GM18505 (cell line): Measurements from ENCODE around the gene FZD7.

ENCODE experiments used
- ATAC-seq: cut with Tn5 transposase; IDR thresholded peaks from one replicate; pipeline ENCODE4 v1.9.1; 2021; ENCODE audit not compliant: unreplicated experiment
- POLR2A ChIP-seq: IDR thresholded peaks from 4 replicates; pipeline ENCODE4 v1.6.1; 2011; ENCODE audit warnings: borderline replicate concordance; ENCODE audit not compliant: insufficient read depth, insufficient read length; ENCODE audit errors: extremely low read depth

Gene FZD7

GRCh38 chr2:202037086-202037485, 3.4 kb downstream of the FZD7 start:
- no peak for TF ChIP-seq POLR2A

DNA sequence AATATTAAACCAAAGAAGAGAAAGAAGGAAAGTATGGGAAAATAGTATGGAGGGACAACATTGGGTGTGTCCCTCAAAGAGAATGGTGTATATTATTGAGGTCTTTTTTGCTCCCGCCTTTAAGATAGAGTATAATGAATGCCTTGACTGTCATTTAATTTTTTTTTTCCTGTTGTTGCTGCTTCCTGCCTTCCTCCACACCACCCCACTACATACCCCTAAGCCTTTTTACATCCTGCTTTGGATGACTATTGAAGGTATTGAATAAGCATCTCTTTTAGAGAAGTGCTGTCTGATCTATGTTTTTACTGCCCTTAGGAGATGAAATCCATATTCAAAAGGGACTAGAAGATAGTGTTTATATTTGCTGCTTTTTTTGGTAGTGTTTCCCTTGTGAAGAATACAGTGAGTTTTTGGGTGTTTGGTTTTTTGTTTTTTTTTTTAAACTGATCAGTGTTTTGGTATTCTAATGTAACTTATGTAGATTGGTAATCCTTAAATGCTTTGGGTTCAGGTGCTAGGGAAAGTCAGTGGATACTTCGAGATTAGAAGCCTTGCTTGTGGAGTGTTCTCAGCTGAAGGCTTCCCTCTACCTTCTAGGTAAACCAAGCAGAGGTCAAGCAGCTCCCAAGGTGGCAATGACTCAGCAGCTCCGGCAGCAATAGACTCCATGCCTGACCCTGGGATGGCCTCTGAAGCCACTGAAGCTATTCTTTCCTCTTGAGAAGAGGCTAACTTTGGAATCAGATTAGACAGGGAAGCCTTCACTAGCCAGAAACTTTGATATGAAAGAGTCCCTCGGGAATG, 5.0 kb downstream of the FZD7 start:
- no peak for ATAC-seq

More at GRCh38 chr2:202037086-202037485, 3.4 kb downstream of the FZD7 start:
- ATAC-seq: no peak

DNA sequence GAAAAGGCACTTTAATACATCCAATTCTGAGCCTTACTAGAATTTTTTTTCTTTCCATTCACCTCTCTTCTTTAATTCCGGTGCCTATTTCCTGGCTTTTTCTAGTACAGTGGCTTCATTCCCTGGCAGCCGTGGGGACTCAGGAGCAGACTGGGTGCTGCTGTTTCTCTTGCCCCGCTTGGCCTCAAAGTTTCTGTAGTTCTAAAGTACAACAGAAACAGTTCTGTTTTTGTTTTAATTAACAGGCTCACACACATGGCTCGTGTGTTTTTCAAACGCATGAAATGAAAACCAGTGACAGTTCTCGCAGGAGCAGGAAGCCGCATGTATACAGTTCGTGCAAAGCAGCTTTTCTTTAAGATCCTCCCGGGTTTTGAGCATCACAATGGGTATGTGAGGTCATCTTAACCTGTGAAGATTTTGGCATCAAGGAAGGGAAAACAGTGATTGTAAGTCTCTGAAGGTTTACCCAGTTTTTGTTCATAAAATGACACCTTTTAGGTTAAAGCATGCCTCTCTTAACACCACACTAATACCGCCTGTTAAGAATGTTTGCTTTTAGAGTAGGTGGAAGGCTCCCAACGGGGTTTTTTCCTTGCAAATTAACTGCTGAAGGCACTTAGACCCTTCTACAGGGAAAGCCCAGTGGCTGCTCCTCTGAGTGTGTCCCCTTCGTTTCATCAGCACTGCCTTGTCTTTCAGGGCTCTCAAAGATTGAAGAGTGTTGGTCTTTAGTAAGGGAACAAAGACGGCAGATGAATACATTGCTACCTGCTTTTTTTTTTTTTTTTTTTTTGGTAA, 5.8 kb downstream of the FZD7 start:
- no peak for TF ChIP-seq POLR2A
- ATAC-seq: no peak

More for the DNA sequence above, 5.0 kb downstream of the FZD7 start:
- TF ChIP-seq POLR2A: no peak

DNA sequence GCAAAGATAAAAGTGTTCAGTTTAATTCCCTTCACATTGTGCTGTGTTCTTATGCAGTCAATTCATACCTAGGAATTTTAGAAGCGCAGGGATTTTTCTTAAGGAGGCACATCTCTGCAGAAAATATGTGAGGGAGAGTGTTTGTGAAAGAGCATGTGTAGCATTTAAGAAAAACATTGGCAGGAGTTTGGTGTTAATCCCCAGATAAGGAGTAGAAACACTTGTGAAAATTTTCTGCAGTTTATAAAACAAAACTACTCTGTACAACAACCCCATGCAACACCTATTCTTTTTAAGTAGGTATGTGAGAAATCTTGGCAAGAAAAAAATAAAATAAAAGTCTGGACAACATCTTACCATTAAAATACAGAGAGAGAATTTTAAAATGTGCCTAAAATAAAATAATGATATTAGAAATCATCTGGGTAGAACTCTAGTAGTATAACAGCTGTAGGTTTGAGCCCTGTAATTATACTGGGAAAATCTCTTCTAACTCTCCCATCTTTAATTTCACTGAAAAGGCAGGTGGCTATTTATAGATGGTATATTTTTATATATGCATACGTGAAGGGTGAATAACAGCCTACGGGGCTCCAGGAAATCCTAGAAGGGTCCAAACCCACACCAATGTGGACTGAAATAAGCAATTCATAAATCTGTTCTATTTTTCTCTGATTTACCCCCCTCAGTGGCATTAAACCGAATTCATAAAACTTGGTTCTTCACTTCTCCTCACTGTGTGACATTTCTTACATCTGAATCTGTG, 6.6 kb downstream of the FZD7 start:
- no peak for ATAC-seq
- no peak for TF ChIP-seq POLR2A

DNA sequence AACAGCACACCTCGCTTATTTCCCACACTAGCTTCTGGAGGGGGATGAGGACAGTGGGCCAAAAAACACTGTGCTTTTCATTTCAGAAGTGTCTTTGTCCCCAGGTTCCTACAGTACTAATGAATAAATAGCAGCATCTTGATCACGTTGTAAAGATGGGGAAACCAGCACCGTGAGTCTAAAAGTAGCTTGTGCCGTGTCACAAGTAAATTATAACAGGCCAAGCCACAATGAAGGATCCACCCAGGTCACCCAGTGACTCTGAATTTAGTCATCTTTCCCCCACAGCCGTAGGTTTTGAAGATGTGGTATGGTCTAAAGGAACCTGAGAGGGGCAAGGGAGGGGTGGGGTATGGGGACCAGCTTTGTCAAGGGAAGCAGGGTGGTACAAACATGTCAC, 8.8 kb downstream of the FZD7 start:
- ATAC-seq: no peak
- no peak for TF ChIP-seq POLR2A

DNA sequence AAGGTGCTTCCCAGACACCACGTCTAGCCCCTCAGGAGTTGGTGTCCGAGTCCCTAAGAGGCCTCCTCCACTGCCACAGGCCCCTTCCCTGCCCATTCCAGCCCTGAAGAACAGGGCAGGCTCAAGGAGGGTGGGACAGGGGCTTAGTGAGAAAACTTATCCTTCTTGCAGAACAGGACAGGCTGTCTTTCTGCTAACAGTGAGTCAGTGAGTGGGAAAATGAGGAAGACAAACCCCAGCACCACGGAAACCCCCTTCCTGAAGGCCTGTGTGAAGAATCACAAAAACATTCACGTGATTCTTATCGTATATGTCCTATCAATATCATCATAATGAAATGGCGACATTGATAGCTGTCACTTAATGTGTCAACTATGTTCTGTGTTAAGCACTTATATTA, 9.8 kb downstream of the FZD7 start:
- no peak for ATAC-seq
- TF ChIP-seq POLR2A: no peak

DNA sequence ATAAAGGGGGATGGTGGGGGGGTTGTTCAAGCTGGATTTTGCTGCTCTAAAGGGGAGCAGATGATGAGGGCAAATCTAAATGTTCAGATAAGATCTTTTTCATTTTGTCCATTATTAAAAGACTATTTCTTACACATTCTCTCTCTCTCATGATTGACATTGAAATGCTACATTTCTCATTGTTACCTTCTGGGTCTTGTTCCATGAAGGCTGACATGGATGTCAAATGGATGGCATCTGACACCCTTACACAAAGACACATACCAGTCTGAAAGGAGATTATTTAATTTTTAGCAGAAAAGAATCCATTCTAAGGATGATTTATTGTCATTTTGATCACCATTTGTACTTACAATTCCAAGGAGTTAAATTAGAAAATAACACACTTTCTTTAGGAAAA, 11.1 kb downstream of the FZD7 start:
- no peak for ATAC-seq
- no peak for TF ChIP-seq POLR2A

DNA sequence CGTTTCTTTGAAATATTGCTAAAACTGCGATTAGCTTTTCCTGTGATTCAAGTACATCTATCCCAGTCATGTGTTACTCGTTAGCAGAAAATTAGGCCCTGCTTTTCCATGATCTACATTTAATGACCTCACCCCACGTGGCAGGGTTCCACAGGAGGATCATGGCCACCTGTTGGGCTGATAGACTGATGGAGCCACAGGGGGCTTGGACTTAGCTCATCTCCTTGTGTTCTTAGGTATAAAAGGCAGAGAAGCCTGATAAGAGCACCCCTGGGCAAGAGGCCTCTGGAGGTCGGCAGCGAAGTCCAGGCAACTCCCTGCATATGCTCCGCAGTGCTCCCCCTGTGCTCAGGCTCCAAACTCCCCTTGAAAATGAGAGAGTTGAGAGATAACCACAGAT, 12.9 kb downstream of the FZD7 start:
- TF ChIP-seq POLR2A: no peak
- ATAC-seq: no peak

DNA sequence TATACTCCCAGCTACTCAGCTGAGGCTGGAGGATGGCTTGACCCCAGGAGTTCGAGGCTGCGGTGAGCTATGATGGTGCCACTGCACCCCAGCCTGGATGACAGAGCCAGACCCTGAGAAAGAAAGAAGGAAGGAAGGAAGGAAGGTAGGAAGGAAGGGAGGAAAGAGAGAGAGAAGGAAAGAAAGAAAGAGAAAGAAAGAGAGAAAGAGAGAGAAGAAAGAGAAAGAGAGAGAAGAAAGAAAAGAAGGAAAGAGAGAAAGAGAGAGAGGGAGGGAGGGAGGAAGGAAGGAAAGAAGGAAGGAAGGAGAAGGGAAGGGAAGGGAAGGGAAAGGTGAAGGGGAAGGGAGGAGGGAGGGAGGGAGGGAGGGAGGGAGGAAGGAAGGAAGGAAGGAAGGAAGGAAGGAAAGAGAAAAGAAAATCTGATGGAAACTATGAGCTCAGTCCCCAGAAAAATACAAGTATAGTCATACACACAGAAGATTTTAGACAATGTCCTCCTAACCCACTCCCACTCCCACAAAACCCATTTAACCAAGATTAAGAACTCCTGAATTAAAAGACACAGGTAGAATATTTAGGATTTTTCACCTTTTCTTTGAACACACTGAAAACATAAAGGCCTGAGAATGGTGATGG, 15.6 kb downstream of the FZD7 start:
- no peak for ATAC-seq
- no peak for TF ChIP-seq POLR2A

DNA sequence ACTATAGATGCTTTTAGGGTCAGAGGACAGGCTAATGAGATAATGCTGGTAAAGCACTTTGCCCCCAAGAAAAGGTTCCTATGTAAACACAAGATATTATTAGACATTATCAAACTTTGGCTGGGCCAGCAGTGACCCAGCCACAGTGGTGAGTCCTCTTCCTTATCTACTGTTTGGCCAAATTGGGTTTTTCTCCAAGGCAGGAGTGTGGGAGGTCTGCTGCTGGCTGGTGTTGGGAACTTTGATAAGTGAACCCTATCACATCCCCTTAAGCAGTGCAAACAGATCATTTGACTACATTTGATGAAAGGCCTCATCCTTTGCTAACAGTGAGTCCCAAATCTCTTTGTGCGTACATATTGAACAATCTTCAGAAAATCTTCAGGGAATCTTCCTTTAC, 16.2 kb downstream of the FZD7 start:
- no peak for TF ChIP-seq POLR2A
- ATAC-seq: no peak

DNA sequence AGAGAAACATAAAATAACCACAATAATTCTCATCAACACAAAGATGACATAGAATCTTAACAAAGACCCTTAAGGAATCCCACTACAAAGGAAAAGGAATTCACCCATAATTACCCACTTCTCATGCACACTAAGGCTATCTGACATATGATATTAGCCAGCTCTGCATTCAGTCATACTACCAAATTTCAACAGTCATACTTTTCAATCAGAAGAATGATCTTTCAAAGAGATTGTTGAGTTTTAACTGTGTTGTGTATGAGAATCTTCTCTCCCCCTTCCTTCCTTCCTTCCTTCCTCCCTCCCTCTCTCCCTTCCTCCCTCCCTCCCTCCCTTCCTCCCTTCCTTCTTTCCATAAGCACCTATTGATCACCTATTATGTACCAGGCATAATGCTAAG, 17.0 kb downstream of the FZD7 start:
- no peak for ATAC-seq
- no peak for TF ChIP-seq POLR2A

- ATAC-seq: no peak
- TF ChIP-seq POLR2A: no peak
Observed at GRCh38 chr2:202051499-202052161, 18.0 kb downstream of the FZD7 start.
